Small intestine (tissue), 7 donors: Measurements from ENCODE around the gene ADAMTS7. TPM values are rescaled to one million over a fixed set of nuclear protein-coding genes. Genes with fewer than 3 reads are reported as not detected.
"Not testable (repeated sequence)": the region's sequence is repeated elsewhere in the genome, so short reads cannot be mapped to it uniquely, and the experiment has no call there.

Source experiments
- DNase-seq, 2 donors: peaks; one replicate each; pipeline versions ENCODE4 v3.0.0 to v3.0.0-alpha.2; 2013
- FAIRE-seq: peaks from 2 replicates; lab custom pipeline; 2012; peaks lifted over from hg19 to GRCh38; lab: Jason Lieb, UNC
- H3K27ac ChIP-seq, 3 donors: one replicate each; pipeline ENCODE4 v1.5.1; 2013; ENCODE audit warnings: low read length in 2 of 3, mild to moderate bottlenecking in 2 of 3, control low read depth in 1 of 3, inconsistent platforms in 1 of 3, low read depth in 1 of 3, moderate library complexity in 1 of 3
- H3K27me3 ChIP-seq, 3 donors: one replicate each; pipeline ENCODE4 v1.6.1; 2013; ENCODE audit warnings: low read length in 3 of 3, inconsistent platforms in 1 of 3; ENCODE audit not compliant: control insufficient read depth in 3 of 3, insufficient read depth in 3 of 3
- H3K36me3 ChIP-seq, 3 donors: one replicate each; pipeline ENCODE4 v1.6.1; 2013; ENCODE audit warnings: low read length in 3 of 3, inconsistent platforms in 1 of 3, low read depth in 1 of 3, mild to moderate bottlenecking in 1 of 3, moderate library complexity in 1 of 3; ENCODE audit not compliant: control insufficient read depth in 3 of 3, insufficient read depth in 2 of 3
- H3K4me1 ChIP-seq, 3 donors: one replicate each; pipeline ENCODE4 v1.6.1; 2013; ENCODE audit warnings: low read length in 2 of 3, inconsistent platforms in 1 of 3, low read depth in 1 of 3, mild to moderate bottlenecking in 1 of 3, moderate library complexity in 1 of 3; ENCODE audit not compliant: control insufficient read depth in 3 of 3, insufficient read depth in 2 of 3
- H3K4me3 ChIP-seq, 3 donors: one replicate each; pipeline ENCODE4 v1.5.1; 2013; ENCODE audit warnings: low read length in 3 of 3, control low read depth in 1 of 3, inconsistent platforms in 1 of 3, low read depth in 1 of 3, mild to moderate bottlenecking in 1 of 3, moderate library complexity in 1 of 3
- H3K9me3 ChIP-seq, 2 donors: one replicate each; pipeline ENCODE4 v1.6.1; 2013; ENCODE audit warnings: low read depth in 1 of 2, low read length in 1 of 2; ENCODE audit not compliant: control insufficient read depth in 2 of 2, insufficient read depth in 1 of 2
- WGBS, 3 donors: extraction: QIAGEN DNeasy Blood & Tissue Kit; methylation state at CpG; one replicate each; pipeline ENCODE4 v1.1.7; 2013; 5-methylcytosine and 5-hydroxymethylcytosine counted together
- polyA plus RNA-seq, 4 donors: library from polyadenylated mRNA; stranded (reverse) in 3 of 4; unstranded in 1 of 4; fragments of 200-250 nt in 3 of 4; fragments of 120-200 nt in 1 of 4; gene quantifications; one replicate each; pipeline versions ENCODE4 v1.2.1 to v1.2.3, GENCODE V29; 2013
- donor health status: healthy with polysubstance abuse.
- donor health status: control.
- donor health status: control.
- donor health status: Bipolar disorder and iron deficiency.
- donor health status: healthy.

ADAMTS7 gene
- polyA plus RNA-seq, 4 donors: 0.27 to 8.8 (median 0.84) TPM; not detected in 1

DNA sequence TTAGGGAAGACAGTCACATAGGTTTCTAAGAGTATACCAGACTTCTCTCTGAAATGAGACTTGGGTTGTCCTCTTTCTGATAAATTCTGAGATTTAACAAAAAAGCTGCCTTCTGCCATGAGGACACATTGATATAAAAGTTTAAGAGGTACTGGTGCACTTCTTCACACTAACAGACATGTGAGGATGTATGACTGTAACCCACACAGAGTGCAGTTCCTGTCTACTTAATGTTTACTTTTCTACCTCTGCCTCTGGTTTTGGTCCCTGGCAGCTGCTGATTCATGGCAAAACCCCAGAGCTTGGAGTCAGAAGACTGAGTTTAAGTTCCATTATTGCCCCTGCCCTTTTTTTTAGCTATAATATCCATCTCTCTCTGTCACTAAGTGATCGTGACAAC, 82.8 kb downstream of the ADAMTS7 start:
- not testable (repeated sequence) for DNase-seq, H3K27me3 ChIP-seq, H3K4me1 ChIP-seq, FAIRE-seq, H3K4me3 ChIP-seq, H3K9me3 ChIP-seq, H3K27ac ChIP-seq, H3K36me3 ChIP-seq
- 36 to 42% (median 40%) methylated on average over 1 of the region's 1 CpG for WGBS, 3 donors

- no peaks in the 10 kb centered on the region for H3K27me3 ChIP-seq
- H3K4me1 ChIP-seq: no peaks in the 10 kb centered on the region
- FAIRE-seq: no peak
- H3K36me3 ChIP-seq: no peaks in the 10 kb centered on the region
- H3K27ac ChIP-seq: no peak overlapping the region
- 43 to 67% (median 65%) methylated on average over 5 of the region's 5 CpGs for WGBS, 3 donors
- no peaks in the 10 kb centered on the region for H3K9me3 ChIP-seq
- DNase-seq: no peak
- H3K4me3 ChIP-seq: no peak overlapping the region
Measured at GRCh38 chr15:78727561-78727960, 83.7 kb downstream of the ADAMTS7 start.

- H3K27ac ChIP-seq: no peak overlapping the region
- H3K36me3 ChIP-seq: no peaks in the 10 kb centered on the region
- peak; percentile 6 to 32 for DNase-seq
- whole genome bisulfite sequencing, 3 donors: 65 to 82% (median 71%) methylated on average over 13 to 14 of the region's 14 CpGs
- no peaks in the 10 kb centered on the region for H3K27me3 ChIP-seq
- no peak for FAIRE-seq
- no peaks in the 10 kb centered on the region for H3K4me1 ChIP-seq
- H3K4me3 ChIP-seq: no peak overlapping the region
- no peaks in the 10 kb centered on the region for H3K9me3 ChIP-seq
Measured at GRCh38 chr15:78726870-78727551, 84.3 kb downstream of the ADAMTS7 start.

GRCh38 chr15:78719819-78720450, 91.3 kb downstream of the ADAMTS7 start:
- FAIRE-seq, H3K27me3 ChIP-seq, H3K36me3 ChIP-seq, H3K4me3 ChIP-seq, H3K4me1 ChIP-seq, H3K27ac ChIP-seq, DNase-seq, H3K9me3 ChIP-seq: not testable (repeated sequence)
- 27 to 57% (median 49%) methylated on average over 20 to 21 of the region's 21 CpGs for WGBS, 3 donors

DNA sequence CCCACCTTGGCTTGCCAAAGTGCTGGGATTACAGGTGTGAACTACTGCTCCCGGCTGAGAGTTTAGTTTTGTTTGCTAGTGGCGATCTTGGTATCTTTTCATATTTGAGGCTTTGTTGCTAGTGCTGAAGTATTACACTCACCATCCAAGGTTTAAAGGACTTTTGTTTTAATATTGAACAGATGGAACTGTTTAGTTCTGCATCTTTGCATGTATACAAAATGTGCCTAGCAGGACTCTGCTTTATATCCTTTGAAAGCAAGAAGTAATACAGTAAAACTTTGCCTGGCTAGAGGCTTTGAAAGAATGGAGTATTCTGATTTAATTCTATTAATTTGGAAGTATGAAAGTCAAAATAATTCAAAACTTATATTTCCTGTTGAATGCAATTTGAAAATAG, 92.4 kb downstream of the ADAMTS7 start:
- Histone ChIP-seq H3K4me3 (no peak overlapping the region), H3K4me1 (no peaks in the 10 kb centered on the region), H3K27ac (no peak overlapping the region), H3K36me3 (no peaks in the 10 kb centered on the region), H3K9me3 (peaks cover 0 to 4% of the 10 kb centered on the region in 2 donors), H3K27me3 (no peaks in the 10 kb centered on the region)
- FAIRE-seq: no peak
- no peak for DNase-seq
- 51 to 70% (median 59%) methylated on average over 2 of the region's 2 CpGs for WGBS, 3 donors

DNA sequence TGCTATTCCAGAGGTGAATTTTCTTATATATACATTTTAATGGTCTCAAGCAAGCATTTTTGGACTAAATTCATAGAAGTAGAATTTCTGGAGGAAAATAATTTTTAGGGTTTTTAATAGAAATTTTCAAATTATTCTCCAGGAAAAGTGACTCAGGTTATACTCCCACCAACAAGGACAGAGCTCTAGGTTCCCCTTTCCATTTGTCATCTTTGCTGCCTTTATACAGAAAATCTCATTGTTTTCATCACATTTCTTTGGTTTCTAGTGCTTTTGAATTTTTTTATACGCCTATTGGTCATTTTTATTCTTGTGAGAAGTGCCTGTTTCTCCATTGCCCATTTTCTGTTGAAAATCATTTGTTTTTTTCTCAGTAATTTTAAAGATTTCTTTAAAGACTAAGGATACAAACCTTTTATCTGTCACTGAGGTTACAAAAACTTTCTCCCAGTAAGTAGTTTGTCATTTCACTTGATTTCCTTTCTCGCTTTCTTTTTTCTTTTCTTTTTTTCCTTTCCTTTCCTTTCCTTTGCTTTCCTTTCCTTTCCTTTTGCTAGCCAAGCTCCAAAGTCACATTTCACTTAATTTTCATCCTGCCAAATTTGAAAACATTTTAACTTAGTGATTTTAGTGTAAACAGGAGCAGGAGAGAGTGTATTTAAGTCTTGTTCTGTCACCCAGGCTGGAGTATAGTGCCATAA, 93.2 kb downstream of the ADAMTS7 start:
- Histone ChIP-seq H3K9me3 (peaks cover 0 to 4% of the 10 kb centered on the region in 2 donors), H3K27me3 (no peaks in the 10 kb centered on the region), H3K4me1 (no peaks in the 10 kb centered on the region), H3K27ac (no peak overlapping the region), H3K4me3 (no peak overlapping the region), H3K36me3 (no peaks in the 10 kb centered on the region)
- DNase-seq (no peak), FAIRE-seq (no peak)
- WGBS, 3 donors: 84 to 91% (median 87%) methylated on average over 2 of the region's 2 CpGs

GRCh38 chr15:78716651-78717050, 94.6 kb downstream of the ADAMTS7 start:
- 70 to 82% (median 81%) methylated on average over 2 of the region's 2 CpGs for WGBS, 3 donors
- Histone ChIP-seq H3K4me3 (no peak overlapping the region), H3K36me3 (no peaks in the 10 kb centered on the region), H3K27me3 (no peaks in the 10 kb centered on the region), H3K4me1 (no peaks in the 10 kb centered on the region), H3K9me3 (peaks cover 0 to 4% of the 10 kb centered on the region in 2 donors), H3K27ac (no peak overlapping the region)
- FAIRE-seq (no peak), DNase-seq (no peak)

GRCh38 chr15:78715930-78716329, 95.3 kb downstream of the ADAMTS7 start:
- H3K36me3 ChIP-seq: no peaks in the 10 kb centered on the region
- no peak overlapping the region for H3K27ac ChIP-seq
- no peak for FAIRE-seq
- no peaks in the 10 kb centered on the region for H3K27me3 ChIP-seq
- H3K4me3 ChIP-seq: no peak overlapping the region
- H3K9me3 ChIP-seq: peaks cover 0 to 4% of the 10 kb centered on the region in 2 donors
- WGBS, 3 donors: 28 to 57% (median 33%) methylated on average over 2 of the region's 2 CpGs
- H3K4me1 ChIP-seq: no peaks in the 10 kb centered on the region
- no peak for DNase-seq
